Stimulated activated CD4-positive, alpha-beta T cell treated with anti-CD3 and anti-CD28 coated beads, Interleukin-1b, Interleukin-23, amount 100 ng/mL, for 48 hours (primary cell): ENCODE data around the gene TSPAN9.

Experiments
- DNase-seq: peaks from one replicate; pipeline ENCODE4 v3.0.0-alpha.2; 2020

TSPAN9 gene

DNA sequence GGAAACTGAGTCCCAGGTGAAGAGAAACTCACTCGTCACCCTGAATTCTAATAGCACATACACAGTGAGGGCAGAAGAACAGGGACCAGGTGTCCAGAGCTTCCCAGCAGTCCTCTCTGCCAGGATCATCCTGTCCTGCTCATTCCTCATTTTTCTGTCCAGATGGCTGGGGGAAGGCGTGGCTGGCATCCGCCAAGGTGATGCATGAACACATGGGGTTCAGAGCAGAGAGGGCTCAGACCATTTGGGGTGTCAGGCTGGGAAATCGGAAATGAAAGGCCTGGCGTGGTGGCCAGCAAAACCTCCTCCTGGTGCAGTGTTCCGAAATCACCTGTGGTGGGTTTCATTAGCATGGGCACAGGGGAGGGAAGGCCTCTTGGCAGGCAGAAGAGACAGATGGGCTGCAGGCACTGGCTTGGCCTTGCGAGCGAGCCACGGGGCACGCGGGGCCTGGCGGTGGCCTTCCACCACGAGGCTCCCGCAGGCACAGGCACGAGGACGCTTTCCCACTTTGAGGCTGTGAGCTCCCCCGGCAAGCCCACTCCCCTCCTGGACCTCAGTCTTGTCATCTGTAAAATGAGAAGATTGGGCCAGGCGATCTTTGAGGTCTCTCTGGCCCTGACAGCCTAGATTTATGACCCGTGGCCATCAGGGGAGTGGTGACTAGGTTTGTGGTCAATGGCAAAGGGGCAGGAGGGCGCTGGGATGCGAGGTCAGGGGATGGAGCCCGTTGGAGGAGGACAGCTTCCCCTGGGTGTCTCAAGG lies 68.5 kb downstream of the TSPAN9 start:
- DNase-seq = no peak

DNA sequence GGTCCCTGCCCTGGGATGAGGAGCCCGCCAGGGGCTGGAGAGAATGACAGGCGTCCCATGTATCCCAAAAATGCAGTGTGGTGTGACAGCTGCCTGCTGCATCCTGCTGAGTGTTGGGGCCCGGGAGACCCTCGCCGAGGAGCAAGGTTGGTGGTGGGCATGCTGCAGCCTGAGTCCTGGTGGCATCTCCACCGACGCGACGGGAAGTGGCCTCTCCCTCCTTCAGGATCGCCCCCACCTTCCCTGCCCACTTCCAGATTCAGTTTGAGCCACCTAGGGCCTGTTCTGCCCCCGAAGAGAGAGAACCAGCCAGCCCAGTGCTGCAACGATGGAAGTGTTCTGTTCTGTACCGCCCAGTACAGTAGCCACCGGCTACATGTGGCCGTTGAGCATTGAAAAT lies 70.1 kb downstream of the TSPAN9 start:
- DNase-seq = no peak

DNA sequence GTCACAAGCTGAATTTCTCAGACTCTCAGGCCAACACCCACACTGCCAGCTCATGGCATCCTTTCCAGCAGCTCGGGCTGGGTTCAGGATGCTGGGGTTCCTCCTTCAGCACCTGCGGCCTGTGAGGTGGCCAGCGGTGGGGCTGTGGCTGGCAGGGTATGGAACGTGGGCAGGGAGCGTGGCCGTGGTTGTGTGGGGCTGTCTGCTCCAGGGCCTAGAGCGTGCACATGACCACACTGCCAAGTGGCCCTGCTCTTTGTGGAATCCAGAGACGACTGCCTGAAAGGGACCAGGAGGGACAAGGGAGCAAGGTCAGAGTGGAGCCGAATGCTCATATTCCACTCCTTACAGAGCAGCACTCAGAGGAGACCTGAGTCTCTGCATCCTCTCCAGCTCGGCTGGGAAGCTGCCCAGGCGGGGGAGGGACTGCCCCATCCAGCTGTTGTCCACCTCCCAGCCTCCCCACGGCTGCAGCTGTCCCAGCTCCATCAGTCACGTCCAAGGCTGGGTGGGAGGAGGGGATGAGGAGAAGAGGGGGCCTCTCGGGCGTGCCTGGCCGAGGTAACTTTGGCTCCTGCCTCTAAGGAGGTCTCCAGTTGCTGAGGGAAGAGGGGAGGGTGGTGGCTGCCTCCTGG lies 71.3 kb downstream of the TSPAN9 start:
- no peak for DNase-seq

DNA sequence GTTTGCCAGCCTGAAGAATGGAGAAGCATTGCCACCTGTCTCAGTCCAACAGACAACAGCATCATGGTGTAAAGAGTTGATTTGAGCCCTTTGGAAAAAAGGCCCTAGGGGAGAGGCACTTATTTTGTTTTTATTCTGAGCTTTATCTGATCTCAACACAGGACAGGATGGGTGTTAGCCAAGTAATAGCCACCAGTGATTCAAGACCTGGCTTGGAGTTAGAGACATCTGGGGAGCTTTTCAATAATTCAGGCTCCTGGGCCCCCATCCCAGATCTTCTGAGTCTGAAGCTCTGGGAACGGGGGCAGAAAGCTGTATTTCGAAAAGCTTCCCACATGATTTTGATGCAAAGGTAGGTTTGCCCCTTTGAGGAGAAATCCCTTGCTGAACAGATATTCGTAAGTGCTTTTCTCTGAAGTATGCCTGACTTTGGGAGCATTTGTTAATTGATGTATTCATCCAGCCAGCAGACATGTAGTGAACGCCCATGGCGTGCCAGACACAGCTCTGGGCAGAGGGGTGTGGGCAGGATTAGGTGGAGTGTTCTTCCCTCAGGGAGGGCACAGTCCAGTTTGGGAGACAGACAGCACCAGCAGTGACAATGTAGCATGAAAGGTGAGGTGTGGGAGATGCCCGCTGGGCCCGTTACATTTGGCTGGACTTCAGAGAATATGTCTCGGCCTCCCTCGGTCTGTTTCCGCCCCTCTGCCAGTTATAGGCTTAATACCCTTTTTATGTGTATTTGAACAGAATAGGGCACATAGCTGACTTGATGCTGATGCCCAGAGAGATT lies 72.5 kb downstream of the TSPAN9 start:
- no peak for DNase-seq

DNA sequence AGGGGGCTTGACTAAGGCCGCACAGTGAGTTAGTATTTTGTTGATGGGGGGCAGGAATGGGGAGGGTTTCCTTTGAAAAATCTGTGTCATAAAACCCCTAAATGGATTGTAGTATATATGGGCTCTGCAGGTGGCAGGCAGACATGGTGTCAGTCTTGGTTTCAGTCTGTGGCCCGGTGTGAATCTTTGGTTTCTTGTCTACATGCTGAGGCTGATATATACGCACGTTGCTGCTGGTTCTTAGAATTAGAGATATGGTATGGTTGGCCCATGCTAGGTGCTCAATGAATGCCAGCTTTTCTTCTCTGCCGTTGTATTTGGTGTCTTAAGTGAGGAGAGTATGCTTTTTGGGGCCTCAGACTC lies 73.1 kb downstream of the TSPAN9 start:
- DNase-seq = no peak

DNA sequence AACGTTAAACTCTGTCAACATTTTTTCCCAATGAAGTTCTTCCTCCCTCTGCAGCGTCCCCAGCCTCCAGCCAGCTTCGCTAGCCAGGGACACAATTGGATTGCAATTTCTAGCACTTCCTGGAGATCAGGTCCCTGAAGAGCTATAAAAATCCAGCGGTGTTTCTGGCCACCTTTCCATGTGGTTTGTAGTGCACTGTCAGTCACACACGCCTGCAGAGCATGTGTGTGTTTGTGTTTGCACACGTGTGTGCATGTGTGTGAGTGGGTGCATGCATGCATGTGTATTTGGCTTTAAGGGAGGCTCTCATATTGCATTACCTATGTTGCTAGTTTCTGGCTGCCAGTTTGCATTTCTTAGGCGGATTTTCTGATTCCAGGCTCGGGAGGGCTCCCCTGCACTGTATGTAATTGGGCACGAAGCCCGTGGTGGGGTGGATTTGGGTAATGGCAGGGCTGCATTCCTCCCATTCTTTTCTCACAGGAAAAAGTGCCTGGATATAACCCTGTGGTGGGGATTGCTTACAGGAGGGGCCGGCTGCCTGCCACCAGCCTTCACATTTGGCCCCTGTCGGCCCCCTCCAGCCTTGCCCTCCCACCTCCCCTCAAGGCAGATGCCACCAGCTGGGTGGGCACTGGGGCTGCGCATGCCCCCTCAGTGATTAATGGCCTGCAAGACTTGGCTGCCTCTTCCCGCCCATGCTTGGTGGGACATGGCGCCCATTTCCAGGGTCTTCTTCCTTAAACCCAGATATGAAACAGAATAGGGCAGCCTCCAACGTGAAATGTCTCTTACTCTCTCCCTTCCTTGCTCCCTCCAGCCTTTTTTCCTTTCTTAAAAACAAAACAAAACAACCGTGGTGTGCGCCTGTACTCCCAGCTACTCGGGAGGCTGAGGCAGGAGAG lies 74.0 kb downstream of the TSPAN9 start:
- no peak for DNase-seq

DNA sequence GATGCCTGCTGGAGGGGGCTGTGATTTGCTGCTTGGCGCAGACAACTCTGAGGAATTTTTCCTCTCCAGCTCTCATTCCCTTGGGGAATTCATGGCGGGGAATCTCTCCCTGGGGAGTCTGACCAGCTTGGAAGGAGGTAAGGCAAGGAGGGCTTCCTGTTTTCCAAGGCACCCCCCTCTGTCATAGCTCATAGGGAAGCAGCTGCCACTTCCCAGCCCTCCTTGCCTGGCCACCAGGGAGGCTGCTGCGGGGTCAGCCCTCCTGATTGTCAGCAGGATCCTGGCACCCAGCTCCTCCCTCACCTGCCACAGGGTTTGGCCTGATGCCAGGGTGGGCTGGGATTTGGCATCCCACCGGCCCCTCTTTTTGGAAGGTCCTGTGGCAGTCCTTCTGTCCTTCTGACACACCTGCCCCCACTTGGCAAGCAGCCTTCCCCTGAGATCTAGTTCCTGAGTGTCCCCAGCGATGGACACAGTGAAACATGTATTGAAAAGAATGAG lies 74.9 kb downstream of the TSPAN9 start:
- no peak for DNase-seq

DNA sequence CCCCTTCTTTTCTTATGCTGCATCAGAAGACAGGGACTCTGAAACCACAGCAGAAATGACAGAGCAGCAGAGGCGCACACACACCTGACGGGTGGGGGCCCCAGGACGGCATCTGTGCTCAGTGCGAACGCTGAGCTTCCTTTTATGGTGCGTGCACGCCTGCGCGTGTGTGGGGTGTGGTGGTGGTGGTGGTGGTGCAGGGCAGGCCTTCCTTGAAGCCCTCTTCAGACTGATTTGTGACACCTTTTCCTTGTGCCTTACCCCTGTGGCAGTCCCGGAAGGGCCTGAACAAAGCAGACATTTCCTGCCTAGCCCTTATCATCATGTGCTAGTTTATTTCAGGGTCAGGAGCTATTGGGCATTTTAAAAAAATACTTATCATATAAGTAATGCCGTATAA lies 75.7 kb downstream of the TSPAN9 start:
- peak; percentile 10 for DNase-seq

DNA sequence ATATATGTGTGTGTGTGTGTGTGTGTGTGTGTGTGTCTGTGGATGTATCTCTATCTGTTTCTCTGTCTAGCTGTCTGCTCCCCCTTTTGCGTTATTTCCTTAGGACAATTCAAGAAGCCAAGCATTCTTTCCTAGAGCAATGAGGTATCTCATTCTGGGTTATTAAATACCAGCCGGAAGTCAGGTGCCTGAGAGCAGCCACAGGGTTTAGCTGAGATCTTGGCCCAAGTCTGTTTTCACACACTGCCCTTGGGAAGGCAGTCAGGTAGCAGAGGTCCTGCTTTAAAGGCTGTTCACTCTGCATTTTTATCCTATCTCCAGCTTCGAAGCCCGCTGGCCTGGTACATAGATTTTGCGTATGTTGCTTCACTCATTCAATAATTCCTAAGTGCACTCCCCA lies 76.8 kb downstream of the TSPAN9 start:
- DNase-seq = no peak

DNA sequence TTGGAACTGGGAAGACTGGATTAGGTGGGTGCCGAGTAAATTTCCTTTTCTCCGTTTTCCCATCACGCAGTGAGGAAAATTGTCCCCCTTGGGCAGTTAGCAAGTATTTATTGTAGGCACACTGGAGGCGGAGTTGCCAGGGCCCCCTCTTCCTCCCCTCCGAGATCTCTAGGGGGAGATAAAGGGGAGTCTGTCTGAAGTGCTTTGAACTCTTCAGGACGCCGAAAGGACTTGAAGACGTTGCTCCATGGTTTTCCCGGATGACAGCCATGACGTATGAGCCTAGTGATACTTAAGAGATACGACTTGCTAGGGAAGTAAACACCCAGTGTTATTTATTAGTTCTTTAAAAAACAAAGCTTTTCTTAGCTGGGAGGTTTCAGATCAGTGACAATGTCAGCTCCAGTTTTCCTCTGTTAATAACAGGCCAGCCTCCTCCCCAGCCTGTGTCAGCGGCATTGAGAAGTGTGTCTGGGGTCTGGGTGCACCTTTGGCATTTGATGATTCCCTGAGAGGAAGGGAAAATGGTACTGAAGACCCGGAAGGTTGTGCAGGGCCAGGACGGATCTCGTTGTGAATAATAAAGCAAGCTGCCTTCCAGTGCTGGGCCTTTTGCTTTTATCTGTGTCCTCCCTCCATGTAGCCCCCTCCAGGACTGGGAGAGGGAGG lies 78.7 kb downstream of the TSPAN9 start:
- no peak for DNase-seq

DNA sequence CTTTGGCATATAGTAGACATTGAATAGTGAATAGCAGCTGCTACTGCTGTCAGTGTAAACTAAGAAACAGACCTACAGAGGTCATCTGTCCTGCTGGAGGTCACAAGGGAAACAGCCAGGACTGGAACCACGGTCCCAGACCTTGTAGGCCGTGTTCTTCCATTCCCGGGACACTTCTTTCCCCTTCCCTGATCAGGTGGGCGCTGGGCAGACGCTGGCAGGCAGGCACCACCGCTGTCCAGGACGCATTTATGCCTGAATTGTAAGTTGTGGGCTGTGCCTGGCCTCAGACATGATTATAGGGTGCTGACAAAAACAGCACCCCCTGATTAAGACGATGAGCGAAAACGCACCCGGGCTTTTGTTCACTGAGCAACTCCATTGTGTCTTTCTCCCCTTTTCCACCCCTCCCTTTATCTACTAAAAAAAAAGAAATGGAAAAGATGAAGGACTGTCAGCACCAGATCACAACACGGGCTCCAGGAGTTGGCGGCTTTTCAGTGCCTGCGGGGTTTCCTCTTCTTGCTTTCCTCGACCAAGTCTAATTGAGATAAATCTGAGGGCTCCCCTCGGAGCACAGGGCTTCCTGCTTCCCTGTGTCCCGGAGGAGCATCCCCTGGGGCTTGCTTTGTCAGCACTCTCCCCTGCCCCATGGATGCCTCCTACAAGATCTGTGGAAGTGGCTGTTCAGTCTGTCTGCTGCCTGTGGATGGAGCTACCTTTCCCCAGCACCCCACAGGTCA lies 80.6 kb downstream of the TSPAN9 start:
- DNase-seq = no peak

DNA sequence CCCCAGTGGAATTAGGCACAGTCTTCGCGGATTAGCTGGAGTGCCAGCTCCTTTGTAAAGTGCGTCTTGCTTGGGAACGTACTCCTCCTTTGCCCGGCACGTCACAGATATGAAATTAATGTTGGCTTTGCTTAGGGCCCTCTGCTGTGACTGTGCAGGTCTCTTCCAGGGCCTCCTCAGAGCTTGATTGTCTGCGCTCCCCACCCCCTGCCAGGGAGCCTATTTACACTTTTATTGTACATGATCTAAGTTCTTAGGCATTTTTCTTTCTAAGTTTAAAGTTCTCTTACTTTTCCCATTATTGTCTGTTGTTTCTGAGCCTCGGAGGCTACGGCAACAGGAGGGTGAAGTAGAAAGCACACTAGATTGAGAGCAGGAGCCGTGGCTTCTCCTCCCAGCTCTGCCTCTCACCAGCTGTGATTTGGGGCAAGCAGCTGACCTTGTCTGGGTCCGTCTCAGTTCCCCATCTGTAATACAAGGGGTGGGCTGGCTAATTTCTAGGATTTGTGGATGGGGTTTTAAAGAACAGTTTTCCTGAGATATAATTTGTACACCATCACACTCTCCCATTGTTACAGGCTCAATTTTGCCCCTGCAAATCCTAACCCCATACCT lies 81.8 kb downstream of the TSPAN9 start:
- DNase-seq = no peak

DNA sequence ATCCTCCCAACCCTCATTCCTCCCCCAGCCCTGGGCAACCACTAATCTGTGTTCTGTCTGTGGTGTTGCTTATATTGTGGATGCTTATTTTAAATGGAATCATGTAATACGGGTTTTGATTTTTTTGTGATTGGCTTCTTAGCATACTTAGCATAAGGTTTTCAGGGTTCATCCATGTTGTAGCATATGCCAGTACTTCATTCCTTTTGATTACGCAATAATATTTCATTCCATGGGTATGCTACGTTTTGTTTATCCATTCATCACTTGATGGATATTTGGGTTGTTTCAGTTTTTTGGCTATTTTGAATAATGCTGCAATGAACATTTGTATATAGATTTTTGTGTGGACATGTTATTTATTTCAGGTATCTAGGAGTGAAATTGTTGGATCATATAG lies 82.9 kb downstream of the TSPAN9 start:
- DNase-seq = no peak

DNA sequence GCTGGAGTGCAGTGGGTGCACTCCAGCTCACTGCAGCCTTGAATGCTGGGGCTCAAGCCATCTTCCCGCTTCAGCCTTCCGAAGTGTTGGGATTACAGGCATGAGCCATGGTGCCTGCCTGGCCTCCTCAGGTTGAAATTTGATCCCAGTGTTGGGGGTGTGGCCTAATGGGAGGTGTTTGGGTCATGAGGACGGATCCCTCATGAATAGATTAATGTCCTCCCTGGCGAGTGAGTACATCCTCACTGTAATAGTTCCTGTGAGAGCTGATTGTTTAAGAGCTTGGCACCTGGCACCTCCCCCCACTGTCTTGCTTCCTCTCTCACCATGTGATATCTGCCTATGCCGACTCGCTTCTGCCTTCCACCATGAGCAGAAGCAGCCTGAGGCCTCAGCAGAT lies 84.7 kb downstream of the TSPAN9 start:
- DNase-seq = no peak

DNA sequence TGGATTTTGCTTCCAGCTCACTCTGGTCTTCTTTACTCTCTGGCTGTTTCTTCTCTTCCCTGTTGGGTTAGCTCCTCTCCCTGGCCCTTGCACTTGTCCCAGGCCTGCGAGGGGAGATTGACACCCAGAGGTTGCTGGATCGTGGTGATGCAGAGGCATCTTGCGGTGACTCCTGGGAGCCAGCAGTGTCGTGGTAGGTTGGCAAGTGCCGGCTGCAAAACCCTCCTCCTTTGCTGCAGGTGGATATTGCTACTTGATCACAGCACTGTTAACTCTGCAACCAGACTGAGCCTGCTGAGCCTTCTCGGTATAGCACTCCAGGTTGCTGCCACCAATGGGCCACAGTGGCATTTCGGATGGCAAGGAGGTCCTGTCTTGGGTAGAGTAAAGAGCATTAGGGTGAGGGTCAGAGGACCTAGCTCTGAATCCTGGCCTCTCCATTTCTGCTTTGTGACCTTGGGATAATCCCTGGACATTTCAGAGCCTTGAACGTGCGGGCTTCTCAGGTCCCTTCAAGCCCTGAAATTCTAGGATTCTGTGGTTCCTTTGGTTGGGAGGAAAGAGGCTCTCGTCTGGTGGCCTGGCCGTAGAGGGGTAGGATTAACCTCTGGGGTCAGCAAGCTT lies 87.4 kb downstream of the TSPAN9 start:
- no peak for DNase-seq

DNA sequence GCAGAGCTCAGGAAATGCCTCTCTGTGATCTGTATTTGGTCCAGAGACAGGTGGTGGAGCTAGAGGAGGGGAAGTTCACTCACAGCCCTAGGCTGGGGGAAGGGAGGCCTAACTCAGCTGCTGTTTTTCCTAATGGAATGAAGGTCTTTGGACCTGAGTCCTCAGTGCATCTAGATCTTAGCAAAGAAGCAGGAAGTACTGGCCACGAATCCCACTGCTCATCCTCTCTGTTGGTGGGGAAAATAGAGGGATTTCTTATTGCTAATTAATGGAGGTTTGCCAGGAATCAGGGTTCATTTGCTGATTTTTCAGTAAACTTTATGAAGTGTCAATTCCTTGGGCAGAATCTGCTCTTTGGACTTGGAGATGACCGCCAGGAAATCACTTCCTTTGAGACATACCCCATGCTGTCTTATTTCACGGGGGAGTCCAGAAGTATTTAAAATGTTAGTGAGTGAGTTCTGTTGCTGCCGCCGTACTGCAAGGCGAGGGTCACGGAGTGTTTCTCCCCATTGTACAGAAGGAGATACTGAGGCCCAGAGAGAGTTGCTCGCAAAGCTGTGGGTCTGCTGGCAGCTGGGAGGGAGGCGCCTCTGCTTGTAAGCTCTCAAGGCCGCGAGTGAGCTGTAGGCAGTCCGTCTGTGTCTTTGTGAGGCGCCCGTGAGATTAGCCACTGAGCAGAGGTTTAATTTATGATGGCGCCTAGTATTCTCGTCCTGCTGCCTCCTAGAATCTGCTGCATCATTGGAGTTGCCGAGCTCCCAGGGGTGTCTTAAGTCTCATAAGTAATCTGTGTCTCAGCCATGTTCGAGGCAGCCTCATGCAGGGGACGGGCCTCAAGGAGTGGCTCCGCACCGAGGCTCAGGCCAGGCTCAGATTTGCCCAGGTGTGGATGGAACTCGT lies 88.2 kb downstream of the TSPAN9 start:
- DNase-seq = no peak

DNA sequence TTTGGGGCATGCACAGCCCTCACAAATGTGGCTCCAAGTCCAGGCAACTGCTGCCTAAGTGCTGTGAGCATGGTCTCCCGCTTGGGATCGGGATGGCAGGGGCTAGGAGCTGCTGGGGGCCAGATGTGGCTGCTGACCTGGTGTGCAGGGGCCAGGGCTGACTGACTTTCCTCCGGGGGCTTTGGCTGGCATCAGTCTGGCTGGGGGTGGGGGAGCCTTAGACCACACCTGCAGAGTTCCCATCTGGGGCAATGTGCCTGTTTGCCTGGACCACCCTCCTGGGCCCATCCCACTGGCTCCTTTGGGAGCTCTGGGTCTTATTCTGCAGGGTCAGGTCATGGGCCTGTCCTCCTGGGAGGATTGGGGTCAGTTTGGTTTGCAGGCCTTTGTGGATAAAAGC lies 90.5 kb downstream of the TSPAN9 start:
- no peak for DNase-seq

DNA sequence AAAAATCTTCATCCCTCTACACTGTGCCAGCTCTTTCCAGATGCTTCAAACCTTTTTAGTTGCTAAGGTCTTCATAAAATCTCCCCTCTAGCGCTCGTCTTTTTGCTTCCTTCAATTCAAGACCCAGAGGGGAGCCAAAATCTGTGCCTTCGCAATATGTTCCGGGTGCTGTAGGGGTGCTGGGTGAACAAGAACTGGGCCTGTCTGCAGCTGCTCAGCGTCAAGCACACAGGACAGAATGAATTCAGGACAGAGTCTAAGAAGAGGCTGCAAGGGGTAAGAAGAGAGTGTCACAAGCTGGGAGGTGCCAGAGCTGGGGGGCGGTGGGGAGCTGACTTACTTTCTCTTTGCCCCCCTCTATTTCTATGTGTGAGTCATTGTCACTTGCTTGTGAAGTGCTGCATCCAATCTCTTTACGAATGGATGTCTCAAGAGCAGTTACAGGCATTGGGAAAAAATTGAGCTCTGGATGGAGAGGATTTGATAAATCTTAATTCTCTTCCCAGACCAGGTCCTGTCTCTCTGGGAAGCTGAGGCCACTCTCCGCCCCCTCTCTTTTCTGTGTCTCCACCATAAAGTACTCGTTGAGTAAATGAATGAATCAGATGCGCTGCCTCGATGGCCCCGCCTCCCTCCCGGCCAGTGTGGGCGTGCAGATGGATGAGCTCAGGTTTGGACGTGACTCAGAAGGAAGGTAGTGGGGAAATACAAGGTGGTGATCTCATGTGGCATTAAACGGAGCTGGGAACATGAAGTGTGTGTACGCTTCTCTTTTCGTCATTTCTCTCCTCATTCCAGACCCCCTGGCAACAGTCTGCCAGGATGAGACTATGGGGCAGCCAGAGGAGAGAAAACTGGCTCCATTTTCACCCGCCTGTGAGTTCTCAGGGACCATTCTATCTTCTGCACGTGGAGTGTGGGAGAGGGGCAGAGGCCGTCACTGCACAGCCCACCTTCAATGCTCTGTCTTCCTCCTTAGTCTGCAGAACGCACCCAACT lies 91.3 kb downstream of the TSPAN9 start:
- DNase-seq = peak; percentile 79
